WTC11 (cell line): ENCODE measurements around the gene CHADL. TPM values are rescaled to one million over a fixed set of nuclear protein-coding genes. Genes with fewer than 3 reads are reported as not detected.

Experiments used
- ATAC-seq: fragments of 200-7000 bp; cut with Tn5 transposase; 2 replicates; pipeline ENCODE4 v1.10.0; 2021; ENCODE audit warnings: mild to moderate bottlenecking, moderate library complexity
- CTCF ChIA-PET: fragments of 300-600 bp; sonication (Branson Sonifier 250); formaldehyde crosslinking; loops from one replicate; lab custom pipeline; 2021; ENCODE audit warnings: antibody characterized with exemption; lab: Charles Lee
- POLR2A ChIA-PET: fragments of 350-600 bp; sonication (Branson Sonifier 250); formaldehyde crosslinking; loops from one replicate; lab custom pipeline; 2021; ENCODE audit warnings: antibody characterized with exemption; lab: Charles Lee
- DNase-seq: peaks from one replicate; pipeline ENCODE4 v3.0.0; 2021; ENCODE audit warnings: low spot score
- H3K27ac Mint-ChIP-seq: 2 replicates; pipeline ENCODE4 v1.8.0; 2021; ENCODE audit warnings: mixed read lengths
- H3K27me3 Mint-ChIP-seq: 2 replicates; pipeline ENCODE4 v1.8.0; 2021; ENCODE audit warnings: low read depth, mild to moderate bottlenecking, moderate library complexity, mixed read lengths
- H3K36me3 Mint-ChIP-seq: 2 replicates; pipeline ENCODE4 v1.8.0; 2021; ENCODE audit warnings: mixed read lengths
- H3K4me1 Mint-ChIP-seq: 2 replicates; pipeline ENCODE4 v1.8.0; 2022; ENCODE audit warnings: mixed read lengths
- H3K4me3 Mint-ChIP-seq: 2 replicates; pipeline ENCODE4 v1.8.0; 2021; ENCODE audit warnings: mild to moderate bottlenecking, moderate library complexity, mixed read lengths
- H3K9me3 Mint-ChIP-seq: 2 replicates; pipeline ENCODE4 v1.8.0; 2021; ENCODE audit warnings: mixed read lengths
- E2F1 ChIP-seq: sonication (generic); formaldehyde crosslinking; IDR thresholded peaks from 2 replicates; pipeline ENCODE4 v1.8.0; 2022; ENCODE audit warnings: mild to moderate bottlenecking, missing genetic modification reagents
- FOXP1 ChIP-seq: sonication (generic); formaldehyde crosslinking; IDR thresholded peaks from 2 replicates; pipeline ENCODE4 v1.8.0; 2022; ENCODE audit warnings: missing genetic modification reagents, mild to moderate bottlenecking, moderate library complexity, borderline replicate concordance
- GTF2I ChIP-seq: fragments of 250-450 bp; sonication (Bioruptor Pico); conservative IDR thresholded peaks from 2 replicates; pipeline ENCODE4 v1.4.0; 2021; ENCODE audit warnings: mild to moderate bottlenecking
- MXD4 ChIP-seq: fragments of 250-450 bp; sonication (Bioruptor Pico); IDR thresholded peaks from 2 replicates; pipeline ENCODE4 v1.8.0; 2021; ENCODE audit warnings: mild to moderate bottlenecking, moderate library complexity, borderline replicate concordance
- MYBL2 ChIP-seq: sonication (generic); formaldehyde crosslinking; IDR thresholded peaks from 2 replicates; pipeline ENCODE4 v1.8.1; 2023; ENCODE audit warnings: mild to moderate bottlenecking, moderate library complexity, missing genetic modification reagents
- PREB ChIP-seq: sonication (generic); formaldehyde crosslinking; IDR thresholded peaks from 2 replicates; pipeline ENCODE4 v1.8.1; 2022; ENCODE audit warnings: mild to moderate bottlenecking, missing genetic modification reagents, moderate library complexity, borderline replicate concordance
- PRRX2 ChIP-seq: fragments of 250-450 bp; sonication (Bioruptor Pico); IDR thresholded peaks from 2 replicates; pipeline ENCODE4 v1.8.0; 2021; ENCODE audit warnings: mild to moderate bottlenecking
- SMAD4 ChIP-seq: sonication (generic); formaldehyde crosslinking; IDR thresholded peaks from 2 replicates; pipeline ENCODE4 v1.8.0; 2022; ENCODE audit warnings: mild to moderate bottlenecking, missing genetic modification reagents
- SOX15 ChIP-seq: fragments of 250-450 bp; sonication (Bioruptor Pico); IDR thresholded peaks from 2 replicates; pipeline ENCODE4 v1.9.0; 2021; ENCODE audit warnings: mild to moderate bottlenecking
- SP1 ChIP-seq: sonication (generic); formaldehyde crosslinking; conservative IDR thresholded peaks from 2 replicates; pipeline ENCODE4 v1.8.1; 2022; ENCODE audit warnings: missing genetic modification reagents
- STAT6 ChIP-seq: sonication (generic); formaldehyde crosslinking; conservative IDR thresholded peaks from 2 replicates; pipeline ENCODE4 v1.8.1; 2023; ENCODE audit warnings: mild to moderate bottlenecking, low read depth, missing genetic modification reagents, moderate library complexity
- ZNF232 ChIP-seq: sonication (generic); formaldehyde crosslinking; IDR thresholded peaks from 2 replicates; pipeline ENCODE4 v1.8.0; 2022; ENCODE audit warnings: mild to moderate bottlenecking, missing genetic modification reagents
- ZNF532 ChIP-seq: fragments of 250-450 bp; sonication (Bioruptor Pico); IDR thresholded peaks from 2 replicates; pipeline ENCODE4 v1.9.0; 2021; ENCODE audit warnings: mild to moderate bottlenecking, borderline replicate concordance
- ZNF671 ChIP-seq: fragments of 250-450 bp; sonication (Bioruptor Pico); IDR thresholded peaks from 2 replicates; pipeline ENCODE4 v1.8.0; 2021; ENCODE audit warnings: mild to moderate bottlenecking
- total RNA-seq: library from RNA; stranded (reverse); gene quantifications from 3 replicates; pipeline ENCODE4 v1.2.3, GENCODE V29; 2021
- TF ChIP-seq, protein P1 (sequence below): sonication (generic); formaldehyde crosslinking; IDR thresholded peaks from 2 replicates; pipeline ENCODE4 v1.8.0; 2022; ENCODE audit warnings: mild to moderate bottlenecking, missing genetic modification reagents
- TF ChIP-seq, protein P2 (sequence below): fragments of 250-450 bp; sonication (Bioruptor Pico); IDR thresholded peaks from 2 replicates; pipeline ENCODE4 v2.1.2; 2022; ENCODE audit warnings: mild to moderate bottlenecking, moderate library complexity

Gene CHADL
- total RNA-seq, 1 experiment from 2014 or later = 1.2 TPM

DNA sequence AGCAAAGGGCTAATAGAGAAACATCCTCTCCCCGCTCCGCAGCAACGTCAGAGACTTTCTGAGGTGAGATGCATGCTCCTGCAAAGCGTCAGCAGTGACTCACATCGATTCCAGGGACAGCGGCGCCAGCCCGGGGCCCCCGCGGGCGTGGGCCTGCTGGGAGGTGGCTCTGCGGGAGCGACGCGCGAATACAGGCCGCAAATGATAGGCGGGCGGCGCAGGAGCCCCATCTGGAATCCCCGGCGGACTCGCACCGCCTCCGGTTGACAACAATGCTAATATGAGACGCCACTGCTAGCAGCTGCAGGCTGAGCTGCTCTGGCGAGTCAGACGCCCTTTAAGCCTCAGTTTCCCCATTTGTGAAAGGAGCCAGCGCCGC is 44.7 kb upstream of the CHADL start:
- POLR2A ChIA-PET = interaction anchor here (0.6 to 1.6 kb wide), 6 partner anchors 16 to 263 kb away, joined by 3 to 7 read pairs (median 3); partner anchors contain the start of genes PHF5A and TEF
- ATAC-seq = no peak
- peaks cover 41% of the 10 kb centered on the region for H3K4me1 Mint-ChIP-seq
- peaks cover 28% of the 10 kb centered on the region for H3K36me3 Mint-ChIP-seq
- DNase-seq = peak; percentile 44
- H3K27ac Mint-ChIP-seq = peak overlapping the region; percentile 93
- no peaks in the 10 kb centered on the region for H3K9me3 Mint-ChIP-seq
- no peak for TF ChIP-seq MYBL2 (CRISPR knock-in tag)
- TF ChIP-seq, protein P1, sequence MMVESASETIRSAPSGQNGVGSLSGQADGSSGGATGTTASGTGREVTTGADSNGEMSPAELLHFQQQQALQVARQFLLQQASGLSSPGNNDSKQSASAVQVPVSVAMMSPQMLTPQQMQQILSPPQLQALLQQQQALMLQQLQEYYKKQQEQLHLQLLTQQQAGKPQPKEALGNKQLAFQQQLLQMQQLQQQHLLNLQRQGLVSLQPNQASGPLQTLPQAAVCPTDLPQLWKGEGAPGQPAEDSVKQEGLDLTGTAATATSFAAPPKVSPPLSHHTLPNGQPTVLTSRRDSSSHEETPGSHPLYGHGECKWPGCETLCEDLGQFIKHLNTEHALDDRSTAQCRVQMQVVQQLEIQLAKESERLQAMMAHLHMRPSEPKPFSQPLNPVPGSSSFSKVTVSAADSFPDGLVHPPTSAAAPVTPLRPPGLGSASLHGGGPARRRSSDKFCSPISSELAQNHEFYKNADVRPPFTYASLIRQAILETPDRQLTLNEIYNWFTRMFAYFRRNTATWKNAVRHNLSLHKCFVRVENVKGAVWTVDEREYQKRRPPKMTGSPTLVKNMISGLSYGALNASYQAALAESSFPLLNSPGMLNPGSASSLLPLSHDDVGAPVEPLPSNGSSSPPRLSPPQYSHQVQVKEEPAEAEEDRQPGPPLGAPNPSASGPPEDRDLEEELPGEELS (CRISPR knock-in tag) = 0 out of 2 replicates have a peak, but pooled peaks have one; percentile 2
- no peaks in the 10 kb centered on the region for H3K27me3 Mint-ChIP-seq
- CTCF ChIA-PET = interaction anchor here (0.5 to 1.2 kb wide), 4 partner anchors 16 to 323 kb away, joined by 3 to 6 read pairs (median 4); partner anchors contain the start of gene ZC3H7B
- H3K4me3 Mint-ChIP-seq = peak overlapping the region; percentile 88

- H3K4me1 Mint-ChIP-seq = peaks cover 33% of the 10 kb centered on the region
- ChIA-PET POLR2A (interaction anchor here (0.7 kb wide), 1 partner anchor 59 kb away, joined by 3 read pairs; no protein-coding TSS in a partner anchor), CTCF (no interaction called here)
- no peaks in the 10 kb centered on the region for H3K9me3 Mint-ChIP-seq
- peaks cover 35% of the 10 kb centered on the region for H3K36me3 Mint-ChIP-seq
- ATAC-seq (no peak), DNase-seq (no peak)
- H3K27me3 Mint-ChIP-seq = no peaks in the 10 kb centered on the region
- peak overlapping the region; percentile 88 for H3K4me3 Mint-ChIP-seq
- TF ChIP-seq ZNF671 (CRISPR knock-in tag) (no peak), ZNF232 (CRISPR knock-in tag) (no peak), FOXP1 (CRISPR knock-in tag) (no peak), ZNF532 (CRISPR knock-in tag) (no peak), GTF2I (no peak), SP1 (CRISPR knock-in tag) (no peak), SMAD4 (CRISPR knock-in tag) (no peak), PRRX2 (CRISPR knock-in tag) (no peak)
- TF ChIP-seq, protein P2, sequence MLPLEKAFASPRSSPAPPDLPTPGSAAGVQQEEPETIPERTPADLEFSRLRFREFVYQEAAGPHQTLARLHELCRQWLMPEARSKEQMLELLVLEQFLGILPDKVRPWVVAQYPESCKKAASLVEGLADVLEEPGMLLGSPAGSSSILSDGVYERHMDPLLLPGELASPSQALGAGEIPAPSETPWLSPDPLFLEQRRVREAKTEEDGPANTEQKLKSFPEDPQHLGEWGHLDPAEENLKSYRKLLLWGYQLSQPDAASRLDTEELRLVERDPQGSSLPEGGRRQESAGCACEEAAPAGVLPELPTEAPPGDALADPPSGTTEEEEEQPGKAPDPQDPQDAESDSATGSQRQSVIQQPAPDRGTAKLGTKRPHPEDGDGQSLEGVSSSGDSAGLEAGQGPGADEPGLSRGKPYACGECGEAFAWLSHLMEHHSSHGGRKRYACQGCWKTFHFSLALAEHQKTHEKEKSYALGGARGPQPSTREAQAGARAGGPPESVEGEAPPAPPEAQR (CRISPR knock-in tag) = no peak
- TF ChIP-seq, protein P1 (CRISPR knock-in tag) = no peak
- H3K27ac Mint-ChIP-seq = peak overlapping the region; percentile 57; the same call in 1 of the 2 replicates
These were observed 43.7 kb upstream of the CHADL start for GRCh38 chr22:41284465-41284864.

- POLR2A ChIA-PET = no interaction called here
- no peaks in the 10 kb centered on the region for H3K9me3 Mint-ChIP-seq
- CTCF ChIA-PET = no interaction called here
- no peaks in the 10 kb centered on the region for H3K27me3 Mint-ChIP-seq
- ATAC-seq = no peak
- peak overlapping the region; percentile 52 for H3K27ac Mint-ChIP-seq
- H3K4me3 Mint-ChIP-seq = no peak overlapping the region
- no peak for DNase-seq
- H3K36me3 Mint-ChIP-seq = peaks cover 66% of the 10 kb centered on the region
- peaks cover 12% of the 10 kb centered on the region; the same call in 1 of the 2 replicates for H3K4me1 Mint-ChIP-seq
- TF ChIP-seq MXD4 (CRISPR knock-in tag) (no peak), ZNF232 (CRISPR knock-in tag) (no peak), PREB (no peak), STAT6 (CRISPR knock-in tag) (no peak), SOX15 (CRISPR knock-in tag) (no peak), E2F1 (CRISPR knock-in tag) (no peak)
These were observed 40.1 kb upstream of the CHADL start for GRCh38 chr22:41280854-41281253.
